Esophagus muscularis mucosa (tissue), 4 donors: ENCODE data around the gene MYLK. TPM values are rescaled to one million over a fixed set of nuclear protein-coding genes. Genes with fewer than 3 reads are reported as not detected.

Experiments
- DNase-seq: peaks from one replicate; pipeline ENCODE4 v3.0.0-alpha.2; 2017; ENCODE audit errors: extremely low spot score
- H3K27ac ChIP-seq, 4 donors: fragments of 200-600 bp; sonication (generic); replicated peaks in 1 of 4; 1 replicate in 3 of 4; 2 replicates in 1 of 4; pipeline ENCODE4 v1.5.1; 2016 to 2019; ENCODE audit warnings: mild to moderate bottlenecking in 1 of 4
- H3K27me3 ChIP-seq, 4 donors: fragments of 200-600 bp; sonication (generic); one replicate each; pipeline versions ENCODE4 v1.5.1 to v1.6.0; 2016 to 2019
- H3K36me3 ChIP-seq, 4 donors: fragments of 200-600 bp; sonication (generic); one replicate each; pipeline ENCODE4 v1.5.1; 2016 to 2019
- H3K4me1 ChIP-seq, 4 donors: fragments of 200-600 bp; sonication (generic); one replicate each; pipeline ENCODE4 v1.5.1; 2016 to 2019
- H3K4me3 ChIP-seq, 4 donors: fragments of 200-600 bp; sonication (generic); 1 replicate in 2 of 4; 2 replicates in 2 of 4; pipeline ENCODE4 v1.5.1; 2016 to 2019; ENCODE audit warnings: mild to moderate bottlenecking in 4 of 4, moderate library complexity in 1 of 4
- H3K9me3 ChIP-seq, 4 donors: fragments of 200-600 bp; sonication (generic); 1 replicate in 3 of 4; 2 replicates in 1 of 4; pipeline ENCODE4 v1.5.1; 2016 to 2019
- EP300 ChIP-seq: sonication (generic); formaldehyde crosslinking; IDR thresholded peaks from one replicate; pipeline ENCODE4 v1.6.1; 2017; ENCODE audit warnings: antibody characterized with exemption
- POLR2A ChIP-seq: fragments of 450-650 bp; IDR thresholded peaks from one replicate; pipeline ENCODE4 v1.6.1; 2017; ENCODE audit warnings: antibody characterized with exemption, moderate library complexity, mild to moderate bottlenecking, low read depth
- POLR2AphosphoS5 ChIP-seq, 2 donors: sonication (generic); formaldehyde crosslinking; IDR thresholded peaks; one replicate each; pipeline ENCODE4 v1.6.1; 2017; ENCODE audit warnings: antibody characterized with exemption in 2 of 2
- WGBS: methylation state at CpG from one replicate; pipeline ENCODE4 v1.1.5; 2018; 5-methylcytosine and 5-hydroxymethylcytosine counted together
- intact Hi-C: fragments of 100-400 bp; cut with DNase I; formaldehyde crosslinking; loops from one replicate; pipeline ENCODE4 v1.15.1; 2023
- total RNA-seq, 4 donors: library from RNA; depleted of rRNA; stranded (reverse); fragments of >200 nt; gene quantifications; one replicate each; pipeline versions ENCODE4 v1.1.0 to v1.2.1, GENCODE V29; 2016
- TF ChIP-seq, protein P1 (sequence below), 3 experiments: fragments of 200-600 bp in 2 of 3; fragments of 450-650 bp in 1 of 3; sonication (generic) in 2 of 3; IDR thresholded peaks; one replicate each; pipeline ENCODE4 v1.5.1; 2017 to 2019; ENCODE audit warnings: antibody characterized with exemption in 3 of 3, mild to moderate bottlenecking in 2 of 3, moderate library complexity in 1 of 3

The MYLK gene
- total RNA-seq, 4 donors from 2014 or later, result 1,983 to 3,208 (median 2,554) TPM

DNA sequence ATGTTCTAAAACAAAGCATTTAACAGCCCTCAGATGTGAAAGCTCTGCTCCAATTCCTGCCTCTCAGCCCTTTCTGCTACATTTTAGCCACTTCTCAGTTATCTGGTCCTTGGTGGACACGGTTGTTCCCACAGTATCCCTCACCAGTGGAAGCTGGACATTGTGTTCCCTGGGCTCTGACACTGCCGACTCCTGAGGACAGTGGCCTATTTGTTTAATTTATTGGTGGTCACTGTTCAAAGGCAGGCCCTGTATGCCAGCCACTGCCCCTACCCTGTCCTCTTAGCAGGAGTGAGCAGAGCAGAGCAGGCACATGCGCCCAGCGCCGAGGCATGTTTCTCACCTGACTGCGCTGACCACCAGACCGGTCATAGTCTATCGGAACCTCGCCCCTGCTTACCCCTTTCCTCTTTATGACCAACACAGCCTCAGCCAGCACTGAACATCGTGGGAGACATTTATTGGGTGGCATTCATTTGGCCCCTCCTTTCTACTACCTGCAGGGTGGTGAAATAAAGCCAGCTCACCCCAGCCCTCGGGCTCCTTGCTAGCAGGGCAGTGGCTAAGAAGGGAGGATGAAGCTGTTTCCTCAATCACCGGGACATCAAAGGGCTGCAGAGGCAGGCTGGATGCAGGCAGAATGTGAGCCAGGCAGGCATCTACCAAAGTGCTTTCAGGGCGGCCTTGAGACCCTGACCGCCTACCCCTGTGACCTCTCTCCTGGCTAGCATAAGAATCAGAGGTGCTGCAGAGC lies 245.0 kb downstream of the MYLK start:
- Histone ChIP-seq H3K27me3 (no peaks in the 10 kb centered on the region), H3K27ac (peak overlapping the region; percentile 80 to 97 (median 94)), H3K9me3 (no peaks in the 10 kb centered on the region), H3K4me3 (no peak overlapping the region), H3K36me3 (peaks cover 6 to 61% (median 44%) of the 10 kb centered on the region in 4 donors), H3K4me1 (peaks cover 11 to 100% (median 100%) of the 10 kb centered on the region in 4 donors)
- intact Hi-C loops, result no loop called here
- DNase-seq, result no peak
- WGBS, result 73% methylated on average over 14 of the region's 14 CpGs
- TF ChIP-seq, protein P1, sequence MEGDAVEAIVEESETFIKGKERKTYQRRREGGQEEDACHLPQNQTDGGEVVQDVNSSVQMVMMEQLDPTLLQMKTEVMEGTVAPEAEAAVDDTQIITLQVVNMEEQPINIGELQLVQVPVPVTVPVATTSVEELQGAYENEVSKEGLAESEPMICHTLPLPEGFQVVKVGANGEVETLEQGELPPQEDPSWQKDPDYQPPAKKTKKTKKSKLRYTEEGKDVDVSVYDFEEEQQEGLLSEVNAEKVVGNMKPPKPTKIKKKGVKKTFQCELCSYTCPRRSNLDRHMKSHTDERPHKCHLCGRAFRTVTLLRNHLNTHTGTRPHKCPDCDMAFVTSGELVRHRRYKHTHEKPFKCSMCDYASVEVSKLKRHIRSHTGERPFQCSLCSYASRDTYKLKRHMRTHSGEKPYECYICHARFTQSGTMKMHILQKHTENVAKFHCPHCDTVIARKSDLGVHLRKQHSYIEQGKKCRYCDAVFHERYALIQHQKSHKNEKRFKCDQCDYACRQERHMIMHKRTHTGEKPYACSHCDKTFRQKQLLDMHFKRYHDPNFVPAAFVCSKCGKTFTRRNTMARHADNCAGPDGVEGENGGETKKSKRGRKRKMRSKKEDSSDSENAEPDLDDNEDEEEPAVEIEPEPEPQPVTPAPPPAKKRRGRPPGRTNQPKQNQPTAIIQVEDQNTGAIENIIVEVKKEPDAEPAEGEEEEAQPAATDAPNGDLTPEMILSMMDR (IDR thresholded peaks at IDR 0.05), result no peak
- TF ChIP-seq POLR2AphosphoS5 (IDR thresholded peaks at IDR 0.05) (peak in 1 of 2 donors; percentile 18), POLR2A (no peak), EP300 (no peak)

GRCh38 chr3:123637841-123638240 lies 246.3 kb downstream of the MYLK start:
- H3K27ac ChIP-seq, result peak overlapping the region; percentile 80 to 97 (median 94)
- no peak overlapping the region for H3K4me3 ChIP-seq
- no peak for DNase-seq
- no peaks in the 10 kb centered on the region for H3K9me3 ChIP-seq
- TF ChIP-seq EP300, result no peak
- TF ChIP-seq POLR2AphosphoS5 (IDR thresholded peaks at IDR 0.05), result peak in 1 of 2 donors; percentile 21
- H3K4me1 ChIP-seq, result peaks cover 19 to 100% (median 100%) of the 10 kb centered on the region in 4 donors
- WGBS, result 90% methylated on average over 2 of the region's 5 CpGs
- peaks cover 6 to 65% (median 44%) of the 10 kb centered on the region in 4 donors for H3K36me3 ChIP-seq
- no peaks in the 10 kb centered on the region for H3K27me3 ChIP-seq
- intact Hi-C loops, result no loop called here

DNA sequence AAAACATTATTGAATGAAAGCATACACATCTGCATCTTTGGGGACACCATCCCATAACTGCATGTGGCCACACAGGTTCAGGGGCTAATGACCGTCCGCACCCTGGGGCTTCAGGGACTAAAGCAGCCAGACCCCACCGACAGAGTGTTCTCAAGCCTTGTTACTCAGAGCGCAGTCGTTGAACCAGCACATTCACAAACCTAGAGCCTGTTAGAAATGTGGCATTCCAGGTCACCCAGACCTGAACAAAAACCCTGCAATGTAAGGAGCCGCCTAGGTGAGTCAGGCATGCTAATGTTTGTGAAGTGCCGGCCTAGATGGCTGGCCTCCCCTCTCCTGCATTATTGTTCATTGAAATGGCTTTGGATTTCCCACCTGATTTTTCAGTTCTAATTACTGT lies 247.0 kb downstream of the MYLK start:
- H3K4me1 ChIP-seq, result peaks cover 22 to 100% (median 100%) of the 10 kb centered on the region in 4 donors
- intact Hi-C loops, result no loop called here
- no peak for DNase-seq

GRCh38 chr3:123636431-123636841 lies 247.7 kb downstream of the MYLK start:
- Histone ChIP-seq H3K4me1 (peaks cover 22 to 100% (median 100%) of the 10 kb centered on the region in 4 donors), H3K27ac (peak overlapping the region; percentile 80 to 97 (median 94)), H3K4me3 (no peak overlapping the region), H3K36me3 (peaks cover 6 to 67% (median 48%) of the 10 kb centered on the region in 4 donors), H3K27me3 (no peaks in the 10 kb centered on the region), H3K9me3 (no peaks in the 10 kb centered on the region)
- intact Hi-C loops, result no loop called here
- 53% methylated on average over 6 of the region's 8 CpGs for WGBS
- no peak for DNase-seq
- TF ChIP-seq, protein P1 (IDR thresholded peaks at IDR 0.05), result no peak
- TF ChIP-seq POLR2A (no peak), EP300 (no peak), POLR2AphosphoS5 (IDR thresholded peaks at IDR 0.05) (peak; percentile 5 to 24)

More for the DNA sequence above, 247.0 kb downstream of the MYLK start:
- Histone ChIP-seq H3K27me3 (no peaks in the 10 kb centered on the region), H3K4me3 (no peak overlapping the region), H3K27ac (peak overlapping the region; percentile 80 to 97 (median 94)), H3K9me3 (no peaks in the 10 kb centered on the region), H3K36me3 (peaks cover 6 to 65% (median 45%) of the 10 kb centered on the region in 4 donors)
- TF ChIP-seq POLR2A (no peak), EP300 (no peak), POLR2AphosphoS5 (IDR thresholded peaks at IDR 0.05) (no peak)
- TF ChIP-seq, protein P1 (IDR thresholded peaks at IDR 0.05), result no peak
- 74% methylated on average over 7 of the region's 7 CpGs for WGBS

DNA sequence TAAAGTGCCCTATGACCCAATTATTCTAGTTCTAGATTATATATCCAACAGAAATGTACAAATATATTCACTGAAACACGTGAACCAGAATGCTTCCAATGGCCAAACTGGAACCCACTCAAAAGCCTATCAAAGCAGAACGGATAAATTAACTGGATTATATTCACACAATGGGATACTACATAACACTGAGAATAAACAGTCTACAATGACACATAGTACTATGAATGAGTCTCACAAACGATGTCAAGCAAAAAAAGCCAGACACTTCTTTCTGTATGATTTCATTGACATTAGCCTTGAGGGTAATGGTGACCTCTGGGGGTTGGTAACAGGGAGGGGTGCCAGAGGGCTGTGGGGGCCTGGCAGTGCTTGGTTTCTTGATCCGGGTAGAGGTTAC lies 248.4 kb downstream of the MYLK start:
- Histone ChIP-seq H3K4me1 (peaks cover 22 to 100% (median 100%) of the 10 kb centered on the region in 4 donors), H3K9me3 (no peaks in the 10 kb centered on the region), H3K27ac (peak overlapping the region; percentile 80 to 97 (median 94)), H3K27me3 (no peaks in the 10 kb centered on the region), H3K4me3 (peak overlapping the region in 1 of 4 donors; percentile 7), H3K36me3 (peaks cover 8 to 74% (median 50%) of the 10 kb centered on the region in 4 donors)
- no peak for DNase-seq
- TF ChIP-seq, protein P1 (IDR thresholded peaks at IDR 0.05), result no peak
- TF ChIP-seq EP300 (no peak), POLR2AphosphoS5 (IDR thresholded peaks at IDR 0.05) (no peak), POLR2A (no peak)
- intact Hi-C loops, result no loop called here
- 29% methylated on average over 4 of the region's 4 CpGs for WGBS
